ENCODE data around the gene HOXD8.

HOXD8 gene

GRCh38 chr2:176147210-176147799 lies 17.8 kb downstream of the HOXD8 start:
- TF ChIP-seq CTCF (conservative IDR thresholded peaks at IDR 0.05; ENCODE audit: low read depth, low read length), result no peak
- DNase-seq (ENCODE audit: low read depth), result no peak
- H3K4me3 ChIP-seq (ENCODE audit: low read depth, low read length), result no peak overlapping the region

- TF ChIP-seq CTCF (conservative IDR thresholded peaks at IDR 0.05; ENCODE audit: low read depth, low read length), result no peak
- no peak overlapping the region for H3K4me3 ChIP-seq (ENCODE audit: low read depth, low read length)
- no peak for DNase-seq (ENCODE audit: low read depth)
These were observed 18.4 kb downstream of the HOXD8 start for GRCh38 chr2:176147800-176148496.

GRCh38 chr2:176148751-176149421 lies 19.4 kb downstream of the HOXD8 start:
- no peak for DNase-seq (ENCODE audit: low read depth)
- no peak overlapping the region for H3K4me3 ChIP-seq (ENCODE audit: low read depth, low read length)
- no peak for TF ChIP-seq CTCF (conservative IDR thresholded peaks at IDR 0.05; ENCODE audit: low read depth, low read length)

- no peak for TF ChIP-seq CTCF (conservative IDR thresholded peaks at IDR 0.05; ENCODE audit: low read depth, low read length)
- DNase-seq (ENCODE audit: low read depth), result no peak
- no peak overlapping the region for H3K4me3 ChIP-seq (ENCODE audit: low read depth, low read length)
These were observed 20.0 kb downstream of the HOXD8 start for GRCh38 chr2:176149481-176149938.

GRCh38 chr2:176149939-176150583 lies 20.6 kb downstream of the HOXD8 start:
- DNase-seq (ENCODE audit: low read depth), result no peak
- no peak for TF ChIP-seq CTCF (conservative IDR thresholded peaks at IDR 0.05; ENCODE audit: low read depth, low read length)
- no peak overlapping the region for H3K4me3 ChIP-seq (ENCODE audit: low read depth, low read length)

- no peak for TF ChIP-seq CTCF (conservative IDR thresholded peaks at IDR 0.05; ENCODE audit: low read depth, low read length)
- no peak overlapping the region for H3K4me3 ChIP-seq (ENCODE audit: low read depth, low read length)
- DNase-seq (ENCODE audit: low read depth), result no peak
These were observed 21.3 kb downstream of the HOXD8 start for GRCh38 chr2:176150584-176151441.

Data from choroid plexus epithelial cell (primary cell).